HEK293 (cell line): Measurements from ENCODE around the gene MVB12B.

Experiments used
- CTCF ChIP-seq: fragments of 450-650 bp; formaldehyde crosslinking; IDR thresholded peaks from 2 replicates; pipeline ENCODE4 v1.5.1; 2016; ENCODE audit warnings: missing biosample characterization, missing genetic modification characterization
- REST ChIP-seq: fragments of 450-650 bp; formaldehyde crosslinking; IDR thresholded peaks from 2 replicates; pipeline ENCODE4 v1.5.1; 2016; ENCODE audit warnings: missing biosample characterization, missing genetic modification characterization
- ZBTB8A ChIP-seq: fragments of 450-650 bp; formaldehyde crosslinking; IDR thresholded peaks from 2 replicates; pipeline ENCODE4 v1.5.1; 2016; ENCODE audit warnings: missing biosample characterization, missing genetic modification characterization
- ZNF23 ChIP-seq: fragments of 450-650 bp; formaldehyde crosslinking; IDR thresholded peaks from 2 replicates; pipeline ENCODE4 v1.5.1; 2016; ENCODE audit warnings: missing biosample characterization, missing genetic modification characterization, borderline replicate concordance
- ZNF473 ChIP-seq: fragments of 450-650 bp; formaldehyde crosslinking; IDR thresholded peaks from 2 replicates; pipeline ENCODE4 v1.5.1; 2017; ENCODE audit warnings: missing biosample characterization, missing genetic modification characterization
- TF ChIP-seq, protein P1 (sequence below): fragments of 450-650 bp; formaldehyde crosslinking; IDR thresholded peaks from 2 replicates; pipeline ENCODE4 v1.5.1; 2017; ENCODE audit warnings: missing biosample characterization, mild to moderate bottlenecking, missing genetic modification characterization, moderate library complexity

GRCh38 chr9:126532019-126532462 is 205.4 kb downstream of the MVB12B start:
- no peak for TF ChIP-seq ZNF23 (tag by site-specific recombination)
- TF ChIP-seq, protein P1, sequence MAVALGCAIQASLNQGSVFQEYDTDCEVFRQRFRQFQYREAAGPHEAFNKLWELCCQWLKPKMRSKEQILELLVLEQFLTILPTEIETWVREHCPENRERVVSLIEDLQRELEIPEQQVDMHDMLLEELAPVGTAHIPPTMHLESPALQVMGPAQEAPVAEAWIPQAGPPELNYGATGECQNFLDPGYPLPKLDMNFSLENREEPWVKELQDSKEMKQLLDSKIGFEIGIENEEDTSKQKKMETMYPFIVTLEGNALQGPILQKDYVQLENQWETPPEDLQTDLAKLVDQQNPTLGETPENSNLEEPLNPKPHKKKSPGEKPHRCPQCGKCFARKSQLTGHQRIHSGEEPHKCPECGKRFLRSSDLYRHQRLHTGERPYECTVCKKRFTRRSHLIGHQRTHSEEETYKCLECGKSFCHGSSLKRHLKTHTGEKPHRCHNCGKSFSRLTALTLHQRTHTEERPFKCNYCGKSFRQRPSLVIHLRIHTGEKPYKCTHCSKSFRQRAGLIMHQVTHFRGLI (tag by site-specific recombination): no peak
- TF ChIP-seq CTCF (tag by site-specific recombination): no peak
- no peak for TF ChIP-seq REST (tag by site-specific recombination)
- no peak for TF ChIP-seq ZBTB8A
- no peak for TF ChIP-seq ZNF473 (tag by site-specific recombination)
